IMR-90 (cell line): ENCODE measurements around the gene PIEZO2.

Source experiments
- CTCF ChIP-seq: conservative IDR thresholded peaks from 2 replicates; pipeline ENCODE4 v1.5.1; 2012; ENCODE audit warnings: mild to moderate bottlenecking, low read depth, low read length, improper control_type of control experiment
- ELK1 ChIP-seq: fragments of 150-350 bp; IDR thresholded peaks from 2 replicates; pipeline ENCODE4 v1.6.1; 2016; ENCODE audit warnings: low read depth, mild to moderate bottlenecking, low read length, moderate library complexity, borderline replicate concordance
- MAFK ChIP-seq: IDR thresholded peaks from 2 replicates; pipeline ENCODE4 v1.6.1; 2012; ENCODE audit warnings: low read depth, low read length, improper control_type of control experiment
- POLR2A ChIP-seq: IDR thresholded peaks from 2 replicates; pipeline ENCODE4 v1.6.1; 2012; ENCODE audit warnings: mild to moderate bottlenecking, low read depth, low read length
- RFX5 ChIP-seq: IDR thresholded peaks from 2 replicates; pipeline ENCODE4 v1.8.0; 2012; ENCODE audit warnings: low read depth, mild to moderate bottlenecking, low read length, moderate library complexity
- SMC3 ChIP-seq: fragments of 150-350 bp; IDR thresholded peaks from 2 replicates; pipeline ENCODE4 v1.6.1; 2016; ENCODE audit warnings: low read depth, mild to moderate bottlenecking, antibody characterized with exemption, low read length, moderate library complexity
- USF2 ChIP-seq: fragments of 150-350 bp; IDR thresholded peaks from 2 replicates; pipeline ENCODE4 v1.6.1; 2017; ENCODE audit warnings: mild to moderate bottlenecking, antibody characterized with exemption, low read length, low read depth

GRCh38 chr18:10679557-10680270 lies 469.7 kb downstream of the PIEZO2 start:
- TF ChIP-seq POLR2A = no peak
- TF ChIP-seq CTCF = no peak
- no peak for TF ChIP-seq MAFK
- TF ChIP-seq ELK1 = no peak
- no peak for TF ChIP-seq SMC3
- no peak for TF ChIP-seq RFX5
- TF ChIP-seq USF2 = no peak
